GM18951 (cell line): ENCODE data around the gene YWHAE.
"Not testable (repeated sequence)": the region's sequence is repeated elsewhere in the genome, so short reads cannot be mapped to it uniquely, and the experiment has no call there.

ENCODE experiments used
- POLR2A ChIP-seq: IDR thresholded peaks from 4 replicates; pipeline ENCODE4 v1.6.1; 2011; ENCODE audit warnings: mild to moderate bottlenecking; ENCODE audit not compliant: insufficient read length, insufficient read depth; ENCODE audit errors: extremely low read depth
- in situ Hi-C: fragments of 300-500 bp; cut with MboI; formaldehyde crosslinking; loops from one replicate; pipeline ENCODE4 v1.12.0; 2022; ENCODE audit warnings: low sequenced_read_pairs, mixed read lengths, inconsistent platforms; ENCODE audit not compliant: unreplicated experiment

Gene YWHAE

GRCh38 chr17:1421470-1421869 lies 21.4 kb upstream of the YWHAE start:
- in situ Hi-C loops = no loop called here
- TF ChIP-seq POLR2A = no peak

GRCh38 chr17:1420981-1421380 lies 21.0 kb upstream of the YWHAE start:
- in situ Hi-C loops = no loop called here
- TF ChIP-seq POLR2A = no peak

- in situ Hi-C loops = no loop called here
- no peak for TF ChIP-seq POLR2A
Observed at GRCh38 chr17:1420163-1420562, 20.1 kb upstream of the YWHAE start.

GRCh38 chr17:1418476-1418875 lies 18.5 kb upstream of the YWHAE start:
- in situ Hi-C loops = not testable (repeated sequence)

- no peak for TF ChIP-seq POLR2A
- in situ Hi-C loops = no loop called here
Observed at GRCh38 chr17:1416414-1416813, 16.4 kb upstream of the YWHAE start.

- in situ Hi-C loops = no loop called here
- no peak for TF ChIP-seq POLR2A
Observed at GRCh38 chr17:1414634-1415033, 14.6 kb upstream of the YWHAE start.

- no peak for TF ChIP-seq POLR2A
- in situ Hi-C loops = no loop called here
Observed at GRCh38 chr17:1414001-1414574, 14.1 kb upstream of the YWHAE start.

GRCh38 chr17:1413281-1413791 lies 13.3 kb upstream of the YWHAE start:
- no peak for TF ChIP-seq POLR2A
- in situ Hi-C loops = no loop called here

GRCh38 chr17:1412185-1413110 lies 12.4 kb upstream of the YWHAE start:
- in situ Hi-C loops = no loop called here
- no peak for TF ChIP-seq POLR2A

GRCh38 chr17:1402262-1402586 lies 2.2 kb upstream of the YWHAE start:
- no peak for TF ChIP-seq POLR2A
- in situ Hi-C loops = no loop called here

GRCh38 chr17:1398931-1399678 lies 917 bp downstream of the YWHAE start:
- in situ Hi-C loops = no loop called here

GRCh38 chr17:1398028-1398427 lies 2.0 kb downstream of the YWHAE start:
- in situ Hi-C loops = no loop called here
- TF ChIP-seq POLR2A = no peak

More at GRCh38 chr17:1398931-1399678, 917 bp downstream of the YWHAE start:
- no peak for TF ChIP-seq POLR2A

- in situ Hi-C loops = not testable (repeated sequence)
Observed at GRCh38 chr17:1395876-1396665, 4.0 kb downstream of the YWHAE start.

GRCh38 chr17:1391577-1391976 lies 8.4 kb downstream of the YWHAE start:
- TF ChIP-seq POLR2A = no peak
- in situ Hi-C loops = no loop called here
